ENCODE results near the gene CRYBG3. TPM values are rescaled to one million over a fixed set of nuclear protein-coding genes. Genes with fewer than 3 reads are reported as not detected.
A peak's percentile ranks its signal among the peaks of the same experiment; 100 is the strongest.

Gene CRYBG3
- total RNA-seq, 1 donor from 2014 or later, result 4.9 TPM

GRCh38 chr3:97969541-97969940 lies 147.7 kb downstream of the CRYBG3 start:
- DNase-seq (ENCODE audit: low spot score in 2 of 2) (no peak), FAIRE-seq (no peak)

- DNase-seq (ENCODE audit: low spot score in 2 of 2), result no peak
- FAIRE-seq, result no peak
Observed at GRCh38 chr3:97970156-97970555, 148.3 kb downstream of the CRYBG3 start.

DNA sequence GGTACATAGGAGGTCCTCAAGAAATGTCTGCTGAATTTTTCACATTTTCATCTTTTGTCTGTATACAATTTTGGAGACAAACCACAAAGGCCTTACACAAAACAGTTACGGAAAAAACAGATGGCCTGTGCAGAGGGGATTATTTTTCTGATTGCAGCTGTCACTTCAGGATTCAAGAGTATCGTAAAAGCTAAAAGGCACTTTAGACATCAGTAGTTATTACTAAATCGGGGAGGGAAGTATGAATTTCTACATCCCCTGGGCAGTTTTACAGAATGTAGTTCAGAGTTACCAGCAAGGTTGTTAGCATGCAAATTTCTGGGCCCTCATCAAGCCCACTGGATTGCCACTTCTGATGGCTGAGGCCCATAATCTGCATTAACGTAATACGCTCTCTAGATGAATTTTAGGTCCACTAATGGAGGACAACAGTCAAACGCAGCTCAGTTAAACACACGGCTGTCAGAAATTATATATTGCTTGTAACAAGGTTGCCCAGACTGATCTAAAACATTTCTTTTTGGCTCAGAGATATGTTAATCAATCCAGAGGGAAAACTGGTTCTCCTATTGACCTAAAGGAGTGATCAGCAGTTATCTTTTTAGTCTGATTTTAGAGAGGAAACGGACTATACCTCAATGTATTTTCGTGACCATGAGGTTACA lies 149.3 kb downstream of the CRYBG3 start:
- no peak for DNase-seq (ENCODE audit: low spot score in 2 of 2)
- FAIRE-seq, result no peak

GRCh38 chr3:97971679-97972567 lies 150.1 kb downstream of the CRYBG3 start, which contains the start of gene RIOX2:
Gene RIOX2 (minus strand): TSS chr3:97972431. CDS start chr3:97967593, 4,838 bp downstream.
- FAIRE-seq, result no peak
- peak; percentile 79 to 83 for DNase-seq (ENCODE audit: low spot score in 2 of 2)

- DNase-seq (ENCODE audit: low spot score in 2 of 2) (no peak), FAIRE-seq (no peak)
Observed at GRCh38 chr3:97972976-97973375, 151.2 kb downstream of the CRYBG3 start.

- DNase-seq (ENCODE audit: low spot score in 2 of 2) (no peak), FAIRE-seq (no peak)
Observed at GRCh38 chr3:97974996-97975395, 153.2 kb downstream of the CRYBG3 start.

DNA sequence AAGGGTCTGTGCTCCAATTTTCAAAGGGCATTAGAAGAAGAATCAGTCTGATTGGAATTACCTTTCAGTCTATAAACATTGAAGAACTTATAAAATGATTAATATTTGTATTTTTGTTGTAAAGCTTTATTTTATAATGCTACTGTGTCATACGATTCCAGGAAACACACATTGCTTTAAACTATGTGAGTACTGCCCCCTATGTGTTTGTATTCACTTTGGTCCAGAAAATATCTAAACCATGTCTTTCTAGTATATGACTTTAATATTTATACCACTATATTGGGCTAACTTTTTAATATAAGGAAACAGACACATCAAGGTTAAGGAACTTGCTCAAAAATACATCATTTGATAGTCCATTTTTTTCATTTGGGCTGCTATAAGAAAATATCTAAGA lies 153.7 kb downstream of the CRYBG3 start:
- FAIRE-seq, result no peak

GRCh38 chr3:97979610-97980009 lies 157.8 kb downstream of the CRYBG3 start:
- no peak for FAIRE-seq

More for the DNA sequence above, 153.7 kb downstream of the CRYBG3 start:
- DNase-seq (ENCODE audit: low spot score in 2 of 2), result no peak

DNA sequence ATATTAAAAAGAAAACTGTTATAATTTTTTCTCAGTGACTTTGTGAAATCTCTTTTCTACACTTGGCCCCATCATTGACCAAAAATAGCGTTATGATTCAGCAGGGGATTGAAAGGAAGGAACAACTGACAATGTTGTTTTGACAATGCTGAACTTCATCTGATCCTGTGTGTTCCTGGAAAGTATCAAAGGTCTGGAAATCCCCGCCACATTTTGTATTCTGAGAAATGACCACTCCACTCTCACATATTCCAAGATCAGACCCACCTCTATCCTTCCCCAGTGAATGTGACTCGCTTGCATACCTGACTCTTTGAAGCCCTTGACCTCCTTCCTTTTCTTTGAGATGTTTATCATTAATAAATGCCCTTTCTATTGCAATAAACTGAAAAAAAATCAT lies 160.1 kb downstream of the CRYBG3 start:
- FAIRE-seq (no peak), DNase-seq (ENCODE audit: low spot score in 2 of 2) (no peak)

More at GRCh38 chr3:97979610-97980009, 157.8 kb downstream of the CRYBG3 start:
- no peak for DNase-seq (ENCODE audit: low spot score in 2 of 2)

DNA sequence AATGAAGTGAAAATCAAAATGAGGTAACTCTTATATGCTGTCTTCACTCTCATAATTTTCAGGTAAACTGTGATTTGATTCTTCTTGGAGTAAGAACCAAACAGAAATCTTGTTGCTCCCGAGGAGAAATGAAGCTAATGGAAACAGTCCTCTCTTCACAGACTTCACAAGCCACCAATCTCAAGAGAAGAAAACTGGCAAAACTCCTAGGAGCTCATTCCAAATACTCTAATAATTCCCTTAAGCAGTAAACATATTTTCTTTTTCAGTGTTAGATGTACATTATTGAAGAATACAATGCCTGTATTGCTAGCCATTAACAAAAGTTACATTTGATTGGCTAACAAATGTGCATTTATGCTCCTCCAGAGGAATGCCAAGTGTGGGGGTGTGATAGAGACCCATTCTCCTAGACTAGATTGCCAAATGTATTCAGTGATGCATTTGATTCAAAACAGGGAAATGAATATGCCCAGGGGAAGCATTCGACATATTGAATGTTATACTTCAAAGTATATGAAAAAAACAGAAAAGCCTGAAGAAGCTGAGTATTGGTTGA lies 162.2 kb downstream of the CRYBG3 start:
- no peak for DNase-seq (ENCODE audit: low spot score in 2 of 2)

DNA sequence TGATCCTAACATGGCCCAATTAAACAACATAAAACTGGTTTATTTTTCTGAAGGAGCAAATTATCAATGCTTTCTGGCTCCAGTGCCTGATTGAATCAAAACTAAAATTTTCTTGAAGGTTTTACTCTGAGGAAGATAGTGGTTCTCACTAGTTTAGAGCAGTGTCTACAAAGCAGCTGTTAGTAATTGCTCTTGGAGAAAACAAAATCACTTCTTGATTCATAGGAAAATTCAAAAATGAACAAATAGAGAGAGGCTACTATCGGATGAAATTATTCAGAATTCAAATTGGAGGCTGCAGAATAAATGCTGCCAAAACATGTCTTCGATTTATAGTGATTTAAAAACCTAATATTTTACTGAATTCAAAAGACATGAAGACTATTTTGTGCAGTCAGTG lies 165.5 kb downstream of the CRYBG3 start:
- FAIRE-seq, result no peak

More for the DNA sequence above, 162.2 kb downstream of the CRYBG3 start:
- FAIRE-seq, result no peak

GRCh38 chr3:97988784-97989568 lies 167.2 kb downstream of the CRYBG3 start:
- DNase-seq (ENCODE audit: low spot score in 2 of 2) (no peak), FAIRE-seq (no peak)

More for the DNA sequence above, 165.5 kb downstream of the CRYBG3 start:
- no peak for DNase-seq (ENCODE audit: low spot score in 2 of 2)

- no peak for FAIRE-seq
Observed at GRCh38 chr3:97990624-97991292, 168.9 kb downstream of the CRYBG3 start.

GRCh38 chr3:97991293-97991682 lies 169.5 kb downstream of the CRYBG3 start:
- no peak for FAIRE-seq
- DNase-seq (ENCODE audit: low spot score in 2 of 2), result no peak

More at GRCh38 chr3:97990624-97991292, 168.9 kb downstream of the CRYBG3 start:
- DNase-seq (ENCODE audit: low spot score in 2 of 2), result no peak

DNA sequence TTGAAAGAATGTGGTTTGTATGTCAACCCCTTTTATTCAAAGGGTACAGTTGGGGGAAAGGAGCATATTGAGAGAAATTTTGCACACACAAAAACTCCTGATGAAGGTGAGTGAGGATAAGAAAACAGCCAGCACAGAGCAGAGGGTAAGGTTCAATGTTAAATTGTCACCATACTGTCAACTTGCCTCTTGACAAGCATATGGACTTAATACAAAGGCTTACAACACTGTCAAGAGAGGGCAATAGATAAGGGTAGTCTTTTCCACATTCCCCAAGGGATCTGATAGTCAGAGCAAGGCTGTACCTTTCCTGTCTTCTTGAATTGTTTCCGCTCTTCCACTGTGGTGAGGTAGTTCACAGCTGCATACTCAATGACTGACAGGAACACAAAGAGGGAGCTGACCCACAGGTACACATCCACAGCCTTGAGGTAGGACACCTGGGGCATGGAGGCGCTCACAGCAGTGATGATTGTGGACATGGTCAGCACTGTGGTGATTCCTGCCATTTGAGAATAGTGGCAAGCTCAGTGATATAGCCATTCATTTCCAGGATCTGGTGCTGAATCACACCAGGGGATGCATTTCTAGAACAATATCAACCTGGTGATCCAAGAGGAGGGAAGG lies 170.8 kb downstream of the CRYBG3 start:
- DNase-seq (ENCODE audit: low spot score in 2 of 2) (no peak), FAIRE-seq (no peak)

GRCh38 chr3:97993526-97993925 lies 171.7 kb downstream of the CRYBG3 start:
- FAIRE-seq (no peak), DNase-seq (ENCODE audit: low spot score in 2 of 2) (no peak)

DNA sequence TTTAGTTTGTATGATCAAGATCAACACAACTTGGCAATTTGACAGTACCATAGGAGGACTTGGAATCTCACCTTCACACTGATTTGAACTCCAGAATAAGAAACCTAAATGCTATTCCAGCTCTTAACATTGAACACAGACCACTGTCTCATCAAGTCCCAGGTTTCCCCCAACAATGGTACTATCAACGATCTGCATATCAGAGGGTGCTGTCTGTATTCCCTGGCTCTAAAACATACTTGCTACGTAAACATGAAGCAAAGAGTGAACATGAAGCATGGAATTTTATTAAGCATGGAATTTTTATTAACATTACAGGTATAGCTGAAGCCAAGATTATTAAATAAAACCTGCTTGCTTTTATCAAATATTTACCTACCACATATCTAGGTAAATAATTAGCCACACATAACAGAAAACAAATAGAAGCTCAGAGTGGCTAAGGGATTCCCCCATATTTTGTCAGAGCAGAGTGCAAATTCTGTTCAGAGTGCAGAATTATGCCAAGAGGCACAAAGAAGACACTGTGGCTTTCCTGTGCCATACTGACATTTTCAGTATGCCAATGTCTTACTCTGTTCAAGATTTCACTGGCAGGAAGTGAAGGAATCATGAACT lies 172.6 kb downstream of the CRYBG3 start:
- no peak for FAIRE-seq
- DNase-seq (ENCODE audit: low spot score in 2 of 2), result no peak

Data from frontal cortex (tissue), 4 donors.